HL-60/S4 treated with retinoic acid at 250 ng/mL for 4 days and 3 days (cell line): Measurements from ENCODE around the gene KCNC3.

Experiments
- in situ Hi-C: fragments of 300-500 bp; cut with MboI; formaldehyde crosslinking; loops from 2 replicates; pipeline ENCODE4 v1.7.0; 2022; ENCODE audit warnings: low sequenced_read_pairs

KCNC3 gene

GRCh38 chr19:50312967-50313811 is 16.0 kb downstream of the KCNC3 start:
- in situ Hi-C loops: no loop called here

GRCh38 chr19:50311723-50312635 is 17.2 kb downstream of the KCNC3 start:
- in situ Hi-C loops: no loop called here

GRCh38 chr19:50310759-50311465 is 18.3 kb downstream of the KCNC3 start:
- in situ Hi-C loops: no loop called here

- in situ Hi-C loops: no loop called here
These were observed 19.6 kb downstream of the KCNC3 start for GRCh38 chr19:50309396-50310125.

- in situ Hi-C loops: no loop called here
These were observed 20.2 kb downstream of the KCNC3 start for GRCh38 chr19:50308991-50309390.

- in situ Hi-C loops: no loop called here
These were observed 25.6 kb downstream of the KCNC3 start for GRCh38 chr19:50303558-50303957.

- in situ Hi-C loops: no loop called here
These were observed 27.6 kb downstream of the KCNC3 start for GRCh38 chr19:50301607-50301971.

- in situ Hi-C loops: no loop called here
These were observed 28.2 kb downstream of the KCNC3 start for GRCh38 chr19:50300814-50301606.

- in situ Hi-C loops: no loop called here
These were observed 29.1 kb downstream of the KCNC3 start for GRCh38 chr19:50300051-50300450.

- in situ Hi-C loops: no loop called here
These were observed 35.7 kb downstream of the KCNC3 start for GRCh38 chr19:50293263-50294004.

GRCh38 chr19:50292216-50292827 is 36.9 kb downstream of the KCNC3 start:
- in situ Hi-C loops: no loop called here

- in situ Hi-C loops: no loop called here
These were observed 38.4 kb downstream of the KCNC3 start for GRCh38 chr19:50290775-50291174.

GRCh38 chr19:50290011-50290410 is 39.2 kb downstream of the KCNC3 start:
- in situ Hi-C loops: no loop called here

GRCh38 chr19:50288954-50289353 is 40.2 kb downstream of the KCNC3 start:
- in situ Hi-C loops: no loop called here

GRCh38 chr19:50287331-50287730 is 41.8 kb downstream of the KCNC3 start:
- in situ Hi-C loops: no loop called here

- in situ Hi-C loops: no loop called here
These were observed 42.7 kb downstream of the KCNC3 start for GRCh38 chr19:50286443-50286842.

- in situ Hi-C loops: no loop called here
These were observed 43.3 kb downstream of the KCNC3 start for GRCh38 chr19:50285833-50286232.

- in situ Hi-C loops: no loop called here
These were observed 47.7 kb downstream of the KCNC3 start for GRCh38 chr19:50281491-50281890.

- in situ Hi-C loops: no loop called here
These were observed 48.2 kb downstream of the KCNC3 start for GRCh38 chr19:50280983-50281382.
